Gastrocnemius medialis (tissue), 4 donors: ENCODE data around the gene PCDH8.

Source experiments
- POLR2A ChIP-seq, 2 donors: fragments of 450-650 bp; IDR thresholded peaks; one replicate each; pipeline ENCODE4 v1.6.1; 2017; ENCODE audit warnings: antibody characterized with exemption in 2 of 2, mild to moderate bottlenecking in 2 of 2, moderate library complexity in 2 of 2
- TF ChIP-seq, protein P1 (sequence below), 5 experiments: fragments of 450-650 bp in 3 of 5; fragments of 200-600 bp in 2 of 5; sonication (generic) in 2 of 5; IDR thresholded peaks in 4 of 5; conservative IDR thresholded peaks in 1 of 5; 1 replicate in 4 of 5; 2 replicates in 1 of 5; pipeline ENCODE4 v1.5.1; 2016 to 2019; ENCODE audit warnings: antibody characterized with exemption in 5 of 5, mild to moderate bottlenecking in 3 of 5, moderate library complexity in 3 of 5

GRCh38 chr13:52809310-52809769 lies 39.1 kb downstream of the PCDH8 start:
- TF ChIP-seq POLR2A (IDR thresholded peaks at IDR 0.05) = no peak
- TF ChIP-seq, protein P1, sequence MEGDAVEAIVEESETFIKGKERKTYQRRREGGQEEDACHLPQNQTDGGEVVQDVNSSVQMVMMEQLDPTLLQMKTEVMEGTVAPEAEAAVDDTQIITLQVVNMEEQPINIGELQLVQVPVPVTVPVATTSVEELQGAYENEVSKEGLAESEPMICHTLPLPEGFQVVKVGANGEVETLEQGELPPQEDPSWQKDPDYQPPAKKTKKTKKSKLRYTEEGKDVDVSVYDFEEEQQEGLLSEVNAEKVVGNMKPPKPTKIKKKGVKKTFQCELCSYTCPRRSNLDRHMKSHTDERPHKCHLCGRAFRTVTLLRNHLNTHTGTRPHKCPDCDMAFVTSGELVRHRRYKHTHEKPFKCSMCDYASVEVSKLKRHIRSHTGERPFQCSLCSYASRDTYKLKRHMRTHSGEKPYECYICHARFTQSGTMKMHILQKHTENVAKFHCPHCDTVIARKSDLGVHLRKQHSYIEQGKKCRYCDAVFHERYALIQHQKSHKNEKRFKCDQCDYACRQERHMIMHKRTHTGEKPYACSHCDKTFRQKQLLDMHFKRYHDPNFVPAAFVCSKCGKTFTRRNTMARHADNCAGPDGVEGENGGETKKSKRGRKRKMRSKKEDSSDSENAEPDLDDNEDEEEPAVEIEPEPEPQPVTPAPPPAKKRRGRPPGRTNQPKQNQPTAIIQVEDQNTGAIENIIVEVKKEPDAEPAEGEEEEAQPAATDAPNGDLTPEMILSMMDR (IDR thresholded peaks at IDR 0.05 in 4 of 5, conservative IDR thresholded peaks at IDR 0.05 in 1 of 5) = peak in 2 of 5 experiments; percentile 23 to 34
